RWPE1 (cell line): ENCODE results near the gene BCL2A1.
"Not testable (repeated sequence)": the region's sequence is repeated elsewhere in the genome, so short reads cannot be mapped to it uniquely, and the experiment has no call there.

ENCODE experiments used
- CTCF ChIA-PET: fragments of 350-600 bp; sonication (Branson Sonifier 250); formaldehyde crosslinking; extraction: SDS; loops from one replicate; lab custom pipeline; 2021; lab: Yijun Ruan, JAX
- POLR2A ChIA-PET: fragments of 400-600 bp; formaldehyde crosslinking; extraction: SDS; loops from one replicate; lab custom pipeline; 2020; ENCODE audit warnings: antibody characterized with exemption; ENCODE audit not compliant: low non-redundant PET; lab: Yijun Ruan, JAX
- DNase-seq: peaks from one replicate; pipeline ENCODE4 v3.0.0; 2012; ENCODE audit warnings: low spot score
- H3K27ac ChIP-seq: fragments of 450-650 bp; 2 replicates; pipeline ENCODE4 v1.5.1; 2017
- TF ChIP-seq, protein P1 (sequence below): fragments of 450-650 bp; conservative IDR thresholded peaks from 2 replicates; pipeline ENCODE4 v1.5.1; 2017; ENCODE audit warnings: low read depth, mild to moderate bottlenecking

The BCL2A1 gene

DNA sequence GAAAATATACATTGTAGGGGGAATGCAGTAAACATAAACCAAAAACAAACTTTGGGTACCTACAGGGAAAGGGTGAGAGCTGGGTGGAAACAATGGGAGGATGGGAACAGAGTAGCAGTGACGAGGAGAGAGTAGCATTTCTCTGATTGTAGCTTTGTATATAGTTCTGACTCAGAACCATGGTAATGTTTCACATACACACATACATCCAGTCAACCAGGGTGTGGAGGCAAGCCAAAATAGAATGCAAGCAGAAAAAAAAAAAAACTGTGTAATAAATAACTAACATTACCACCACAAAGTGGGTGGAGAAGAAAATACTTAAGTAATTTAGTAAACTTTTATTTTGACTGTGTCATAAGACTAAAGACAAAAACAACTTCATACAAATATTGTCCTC lies 27.2 kb downstream of the BCL2A1 start:
- H3K27ac ChIP-seq: no peak overlapping the region
- ChIA-PET CTCF (no interaction called here), POLR2A (no interaction called here)
- DNase-seq: no peak
- TF ChIP-seq, protein P1, sequence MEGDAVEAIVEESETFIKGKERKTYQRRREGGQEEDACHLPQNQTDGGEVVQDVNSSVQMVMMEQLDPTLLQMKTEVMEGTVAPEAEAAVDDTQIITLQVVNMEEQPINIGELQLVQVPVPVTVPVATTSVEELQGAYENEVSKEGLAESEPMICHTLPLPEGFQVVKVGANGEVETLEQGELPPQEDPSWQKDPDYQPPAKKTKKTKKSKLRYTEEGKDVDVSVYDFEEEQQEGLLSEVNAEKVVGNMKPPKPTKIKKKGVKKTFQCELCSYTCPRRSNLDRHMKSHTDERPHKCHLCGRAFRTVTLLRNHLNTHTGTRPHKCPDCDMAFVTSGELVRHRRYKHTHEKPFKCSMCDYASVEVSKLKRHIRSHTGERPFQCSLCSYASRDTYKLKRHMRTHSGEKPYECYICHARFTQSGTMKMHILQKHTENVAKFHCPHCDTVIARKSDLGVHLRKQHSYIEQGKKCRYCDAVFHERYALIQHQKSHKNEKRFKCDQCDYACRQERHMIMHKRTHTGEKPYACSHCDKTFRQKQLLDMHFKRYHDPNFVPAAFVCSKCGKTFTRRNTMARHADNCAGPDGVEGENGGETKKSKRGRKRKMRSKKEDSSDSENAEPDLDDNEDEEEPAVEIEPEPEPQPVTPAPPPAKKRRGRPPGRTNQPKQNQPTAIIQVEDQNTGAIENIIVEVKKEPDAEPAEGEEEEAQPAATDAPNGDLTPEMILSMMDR: no peak

DNA sequence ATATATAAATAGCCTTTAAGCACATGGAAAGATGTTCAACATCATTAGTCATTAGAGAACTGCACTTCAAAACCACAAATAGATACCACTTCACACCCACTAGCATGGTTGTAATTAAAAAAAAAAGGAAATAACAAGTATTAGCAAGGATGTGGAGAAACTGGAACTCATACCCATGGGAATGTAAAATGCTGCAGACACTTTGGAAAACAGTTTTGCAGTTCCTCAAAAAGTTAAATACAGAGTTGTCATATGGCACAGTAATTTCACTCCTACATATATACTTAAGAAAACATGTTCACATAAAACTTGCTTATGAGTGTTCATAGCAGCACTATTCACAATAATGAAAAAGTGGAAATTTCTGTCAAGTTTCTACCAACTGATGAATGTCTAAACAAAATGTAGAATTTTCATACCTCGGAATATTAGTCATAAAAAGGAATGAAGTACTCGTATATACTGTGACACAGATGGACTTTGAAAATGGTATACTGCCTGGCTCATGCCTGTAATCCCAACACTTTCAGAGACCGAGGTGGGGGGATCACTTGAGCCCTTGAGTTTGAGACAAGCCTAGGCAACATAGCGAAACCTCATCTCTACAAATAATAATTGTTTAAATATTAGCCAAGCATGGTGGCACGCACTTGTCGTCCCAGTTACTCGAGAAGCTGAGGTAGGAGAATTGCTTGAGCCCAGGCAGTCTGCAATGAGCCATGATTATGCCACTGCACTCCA lies 28.1 kb downstream of the BCL2A1 start:
- no peak overlapping the region for H3K27ac ChIP-seq
- TF ChIP-seq, protein P1: no peak
- ChIA-PET CTCF (no interaction called here), POLR2A (no interaction called here)
- no peak for DNase-seq

DNA sequence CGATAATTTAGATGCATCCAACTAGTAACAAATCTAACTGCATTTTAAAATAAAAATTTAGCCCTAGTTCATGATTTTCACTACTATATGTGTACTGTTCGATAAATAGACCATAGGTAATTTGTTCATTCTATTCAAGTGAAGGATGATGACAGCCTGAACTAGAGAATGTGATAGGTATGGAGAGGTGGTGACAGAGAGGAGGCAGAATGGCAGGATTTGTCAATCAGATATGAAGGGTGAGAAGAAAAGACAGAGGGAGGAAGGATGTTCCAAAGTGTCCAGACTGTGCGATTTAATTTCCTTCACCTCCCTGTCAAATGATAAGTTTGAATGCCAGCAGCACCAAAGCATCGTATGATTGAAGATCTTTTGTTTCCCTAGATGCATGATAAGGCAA lies 31.6 kb downstream of the BCL2A1 start:
- TF ChIP-seq, protein P1: no peak
- POLR2A ChIA-PET: no interaction called here
- CTCF ChIA-PET: no interaction called here
- DNase-seq: no peak
- H3K27ac ChIP-seq: no peak overlapping the region

DNA sequence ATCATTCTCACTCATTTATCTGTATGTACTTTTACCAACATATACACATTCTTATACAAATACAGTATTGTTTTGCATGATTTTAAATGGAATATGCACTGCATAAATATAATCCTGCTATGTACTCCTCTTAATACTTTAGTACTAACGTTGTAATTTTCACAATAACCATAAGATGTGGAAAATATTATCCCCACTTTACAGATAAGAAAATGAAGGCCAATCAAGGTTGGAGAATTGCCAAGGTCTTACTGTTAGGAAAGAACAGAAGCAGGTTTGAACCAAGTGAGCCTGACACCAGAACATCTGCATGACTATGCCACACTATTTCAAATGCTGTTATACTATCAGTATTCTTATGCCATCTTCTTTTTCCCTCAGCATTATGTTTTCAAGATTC lies 32.9 kb downstream of the BCL2A1 start:
- no peak for DNase-seq
- ChIA-PET POLR2A (no interaction called here), CTCF (no interaction called here)
- no peak overlapping the region for H3K27ac ChIP-seq
- TF ChIP-seq, protein P1: no peak

DNA sequence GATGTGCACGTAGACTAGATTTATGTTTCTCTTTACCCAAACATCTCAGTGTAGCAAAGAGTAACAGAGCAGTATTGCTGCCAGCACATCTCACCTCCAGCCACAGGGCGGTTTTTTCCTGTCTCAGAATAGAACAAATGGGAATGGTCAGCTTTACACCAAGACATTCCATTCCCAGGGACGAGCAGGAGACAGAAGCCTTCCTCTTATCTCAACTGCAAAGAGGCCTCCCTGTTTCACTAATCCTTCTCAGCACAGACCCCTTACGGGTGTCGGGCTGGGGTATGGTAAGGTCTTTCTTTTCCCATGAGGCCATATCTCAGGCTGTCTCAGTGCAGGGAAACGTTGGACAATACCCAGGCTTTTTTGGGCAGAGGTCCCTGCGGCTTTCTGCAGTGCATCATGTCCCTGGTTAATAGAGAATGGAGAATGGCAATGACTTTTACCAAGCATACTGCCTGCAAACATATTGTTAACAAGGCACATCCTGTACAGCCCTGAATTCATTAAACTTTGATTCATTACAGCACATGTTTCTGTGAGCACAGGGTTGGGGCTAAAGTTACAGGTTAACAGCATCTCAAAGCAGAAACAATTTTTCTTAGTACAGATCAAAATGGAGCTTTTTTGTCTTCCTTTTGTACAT lies 35.3 kb downstream of the BCL2A1 start:
- POLR2A ChIA-PET, H3K27ac ChIP-seq, DNase-seq, CTCF ChIA-PET: not testable (repeated sequence)

DNA sequence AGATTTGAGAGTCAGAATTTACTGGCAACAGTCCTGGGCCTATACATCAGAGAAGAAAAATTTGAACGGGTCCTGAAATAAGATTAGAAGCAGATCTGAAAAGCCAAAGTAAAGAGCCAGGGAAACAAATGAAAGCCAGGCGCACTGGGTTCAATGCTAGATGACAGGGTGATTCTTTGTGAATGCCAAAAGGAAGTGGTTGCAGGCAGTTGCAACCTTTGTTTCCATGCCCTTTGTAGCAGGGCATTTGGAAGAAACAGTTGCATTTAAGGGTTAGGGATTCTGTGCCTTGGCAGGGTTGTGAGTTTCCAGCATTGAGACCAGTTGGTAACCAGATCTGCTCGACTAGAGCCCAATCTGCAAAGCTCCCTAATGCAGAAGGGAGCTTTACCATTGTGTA lies 37.8 kb downstream of the BCL2A1 start:
- TF ChIP-seq, protein P1: no peak
- no peak for DNase-seq
- no peak overlapping the region for H3K27ac ChIP-seq
- POLR2A ChIA-PET: no interaction called here
- CTCF ChIA-PET: interaction anchor here (0.6 kb wide), 1 partner anchor 593 kb away, joined by 3 read pairs; no protein-coding TSS in a partner anchor

DNA sequence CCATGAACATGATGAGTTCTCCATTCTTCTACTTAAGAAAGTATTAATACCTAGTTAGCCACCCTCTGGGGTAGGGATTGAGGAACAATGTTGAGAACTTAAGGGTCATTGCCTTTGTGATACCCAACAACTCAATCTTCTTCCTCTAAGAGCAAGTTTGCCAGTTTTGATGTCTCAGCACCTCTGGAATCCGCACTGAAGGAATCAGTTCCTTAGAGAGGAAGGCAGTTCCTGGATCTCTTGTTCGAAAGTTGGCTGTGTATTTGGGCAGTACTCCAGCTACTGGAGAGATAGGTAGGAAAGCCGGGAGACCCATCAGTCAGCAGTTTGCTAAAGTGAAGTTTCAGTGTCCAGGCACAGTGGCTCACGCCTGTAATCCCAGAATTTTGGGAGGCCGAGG lies 38.5 kb downstream of the BCL2A1 start:
- TF ChIP-seq, protein P1: no peak
- no peak for DNase-seq
- POLR2A ChIA-PET: no interaction called here
- CTCF ChIA-PET: no interaction called here
- H3K27ac ChIP-seq: no peak overlapping the region
